CD4-positive, alpha-beta T cell (primary cell): ENCODE results near the gene IL4I1. TPM values are rescaled to one million over a fixed set of nuclear protein-coding genes. Genes with fewer than 3 reads are reported as not detected.

Source experiments
- ATAC-seq: fragments of 200-7000 bp; cut with Tn5 transposase; one replicate; pipeline ENCODE4 v1.10.0; 2022; ENCODE audit warnings: mild to moderate bottlenecking; ENCODE audit not compliant: poor library complexity
- CTCF ChIA-PET: fragments of 350-600 bp; sonication (Branson Sonifier 250); formaldehyde crosslinking; loops from one replicate; lab custom pipeline; 2021; ENCODE audit warnings: antibody characterized with exemption, inconsistent platforms; lab: Charles Lee
- POLR2A ChIA-PET: fragments of 350-600 bp; sonication (Branson Sonifier 250); formaldehyde crosslinking; loops from one replicate; lab custom pipeline; 2021; ENCODE audit warnings: antibody characterized with exemption, inconsistent platforms; lab: Charles Lee
- DNase-seq, 14 experiments: peaks; one replicate each; pipeline ENCODE4 v3.0.0-alpha.2; 2013 to 2020; ENCODE audit warnings: mixed read lengths in 2 of 14
- H3K27ac ChIP-seq, 2 donors: one replicate each; pipeline versions ENCODE4 v1.5.1 to v1.7.0; 2013; ENCODE audit warnings: low read length in 2 of 2, low read depth in 1 of 2, mild to moderate bottlenecking in 1 of 2
- H3K27me3 ChIP-seq, 2 experiments: 1 replicate in 1 of 2; 2 replicates in 1 of 2; pipeline versions ENCODE4 v1.6.1 to v1.7.0; 2013; ENCODE audit warnings: low read length in 2 of 2, control low read depth in 1 of 2, mild to moderate bottlenecking in 1 of 2, moderate library complexity in 1 of 2; ENCODE audit not compliant: insufficient read depth in 2 of 2, control insufficient read depth in 1 of 2
- H3K36me3 ChIP-seq: one replicate; pipeline ENCODE4 v1.6.1; 2013; ENCODE audit warnings: low read length, control low read depth; ENCODE audit not compliant: insufficient read depth
- H3K4me1 ChIP-seq: one replicate; pipeline ENCODE4 v1.6.1; 2013; ENCODE audit warnings: low read length, control low read depth; ENCODE audit not compliant: insufficient read depth
- H3K4me3 ChIP-seq: one replicate; pipeline ENCODE4 v1.5.1; 2013; ENCODE audit warnings: mild to moderate bottlenecking, low read length, moderate library complexity
- H3K9me3 ChIP-seq, 2 experiments: 1 replicate in 1 of 2; 2 replicates in 1 of 2; pipeline versions ENCODE4 v1.6.1 to v1.7.0; 2013; ENCODE audit warnings: low read length in 2 of 2, mild to moderate bottlenecking in 2 of 2, control low read depth in 1 of 2, moderate library complexity in 1 of 2; ENCODE audit not compliant: control insufficient read depth in 1 of 2, insufficient read depth in 1 of 2
- H3K27ac Mint-ChIP-seq: one replicate; pipeline ENCODE4 v1.8.0; 2020; ENCODE audit warnings: mixed read lengths
- H3K27me3 Mint-ChIP-seq: one replicate; pipeline ENCODE4 v1.8.0; 2021; ENCODE audit warnings: mixed read lengths
- H3K36me3 Mint-ChIP-seq: one replicate; pipeline ENCODE4 v1.8.0; 2021; ENCODE audit warnings: low read depth, mixed read lengths
- H3K4me1 Mint-ChIP-seq: one replicate; pipeline ENCODE4 v1.8.0; 2021; ENCODE audit warnings: low read depth, mixed read lengths
- H3K4me3 Mint-ChIP-seq: one replicate; pipeline ENCODE4 v1.8.0; 2020; ENCODE audit warnings: mild to moderate bottlenecking, mixed read lengths
- H3K9me3 Mint-ChIP-seq: one replicate; pipeline ENCODE4 v1.8.0; 2020; ENCODE audit warnings: mixed read lengths
- CTCF ChIP-seq: fragments of 200-600 bp; IDR thresholded peaks from one replicate; pipeline ENCODE4 v1.8.0; 2022; ENCODE audit warnings: antibody characterized with exemption, mild to moderate bottlenecking
- intact Hi-C, 2 experiments: fragments of 100-400 bp; cut with DNase I in 1 of 2; cut with micrococcal nuclease in 1 of 2; formaldehyde crosslinking; loops; one replicate each; pipeline versions ENCODE4 v1.15.1 to v1.9.0; 2023 to 2025; cut with DNase I, micrococcal nuclease
- total RNA-seq, 174 experiments: library from RNA in 2 of 174; stranded (reverse) in 2 of 174; gene quantifications; one replicate each; pipeline ENCODE4 v1.2.3 and lab custom pipeline; 2021 to 2026

IL4I1 gene
- total RNA-seq, 2 experiments from 2014 or later = 4.7 to 5.4 TPM

- H3K4me3 Mint-ChIP-seq = peak overlapping the region; percentile 54
- CTCF ChIA-PET = no interaction called here
- no peak overlapping the region for H3K27ac Mint-ChIP-seq
- Histone ChIP-seq H3K27ac (peak overlapping the region in 1 of 2 donors; percentile 29), H3K27me3 (no peaks in the 10 kb centered on the region), H3K4me1 (peaks cover 55% of the 10 kb centered on the region), H3K4me3 (peak overlapping the region; percentile 39), H3K9me3 (peaks cover 0 to 4% of the 10 kb centered on the region in 2 experiments), H3K36me3 (peaks cover under 1% of the 10 kb centered on the region)
- peaks cover 49% of the 10 kb centered on the region for H3K4me1 Mint-ChIP-seq
- no peaks in the 10 kb centered on the region for H3K9me3 Mint-ChIP-seq
- DNase-seq = peak in 13 of 14 experiments; percentile 14 to 78 (median 45)
- intact Hi-C loops = loop anchor here (5.0 kb wide), 2 partner anchors 35 to 580 kb away; partner anchors contain the start of genes ASPDH (in 1 of the 2), IL4I1 (in 1 of the 2) and JOSD2 (in 1 of the 2)
- no peak for TF ChIP-seq CTCF
- ATAC-seq = no peak
- POLR2A ChIA-PET = no interaction called here
- peaks cover 5% of the 10 kb centered on the region for H3K27me3 Mint-ChIP-seq
- H3K36me3 Mint-ChIP-seq = peaks cover 19% of the 10 kb centered on the region
These were observed 36.0 kb upstream of the IL4I1 start for GRCh38 chr19:49932731-49933131.

- peaks cover 5% of the 10 kb centered on the region for H3K27me3 Mint-ChIP-seq
- Histone ChIP-seq H3K27me3 (no peaks in the 10 kb centered on the region), H3K4me1 (peaks cover 58% of the 10 kb centered on the region), H3K36me3 (peaks cover 7% of the 10 kb centered on the region), H3K9me3 (peaks cover 0 to 4% of the 10 kb centered on the region in 2 experiments), H3K4me3 (no peak overlapping the region), H3K27ac (no peak overlapping the region)
- H3K27ac Mint-ChIP-seq = no peak overlapping the region
- H3K36me3 Mint-ChIP-seq = peaks cover 26% of the 10 kb centered on the region
- peaks cover 56% of the 10 kb centered on the region for H3K4me1 Mint-ChIP-seq
- POLR2A ChIA-PET = no interaction called here
- intact Hi-C loops = loop anchor here (5.0 kb wide), 2 partner anchors 35 to 580 kb away; partner anchors contain the start of genes ASPDH (in 1 of the 2), IL4I1 (in 1 of the 2) and JOSD2 (in 1 of the 2)
- H3K4me3 Mint-ChIP-seq = peak overlapping the region; percentile 8
- no peak for DNase-seq
- no peaks in the 10 kb centered on the region for H3K9me3 Mint-ChIP-seq
- no peak for TF ChIP-seq CTCF
- CTCF ChIA-PET = no interaction called here
- no peak for ATAC-seq
These were observed 35.4 kb upstream of the IL4I1 start for GRCh38 chr19:49932041-49932451.

- ChIA-PET CTCF (no interaction called here), POLR2A (no interaction called here)
- DNase-seq = no peak
- peaks cover 60% of the 10 kb centered on the region for H3K4me1 Mint-ChIP-seq
- H3K36me3 ChIP-seq = peaks cover 12% of the 10 kb centered on the region
- H3K36me3 Mint-ChIP-seq = peaks cover 29% of the 10 kb centered on the region
- no peaks in the 10 kb centered on the region for H3K27me3 ChIP-seq
- no peak overlapping the region for H3K4me3 ChIP-seq
- no peak for ATAC-seq
- peaks cover 5% of the 10 kb centered on the region for H3K27me3 Mint-ChIP-seq
- H3K27ac ChIP-seq = no peak overlapping the region
- H3K4me1 ChIP-seq = peaks cover 64% of the 10 kb centered on the region
- peak overlapping the region; percentile 26 for H3K4me3 Mint-ChIP-seq
- intact Hi-C loops = loop anchor here (5.0 kb wide), 2 partner anchors 34 to 581 kb away; partner anchors contain the start of genes ASPDH (in 1 of the 2), IL4I1 (in 1 of the 2) and JOSD2 (in 1 of the 2)
- no peaks in the 10 kb centered on the region for H3K9me3 Mint-ChIP-seq
- peak overlapping the region; percentile 10 for H3K27ac Mint-ChIP-seq
- peaks cover 0 to 4% of the 10 kb centered on the region in 2 experiments for H3K9me3 ChIP-seq
- TF ChIP-seq CTCF = no peak
These were observed 34.8 kb upstream of the IL4I1 start for GRCh38 chr19:49931293-49932040.
